Epithelial cell of proximal tubule (primary cell): ENCODE results near the gene GNL1. TPM values are rescaled to one million over a fixed set of nuclear protein-coding genes. Genes with fewer than 3 reads are reported as not detected.

ENCODE experiments used
- DNase-seq: peaks from one replicate; pipeline ENCODE4 v3.0.0-alpha.2; 2011; ENCODE audit warnings: low read depth
- H3K4me3 ChIP-seq: 2 replicates; pipeline ENCODE4 v1.5.1; 2011; ENCODE audit warnings: low read depth, mild to moderate bottlenecking, low read length
- CTCF ChIP-seq: conservative IDR thresholded peaks from 2 replicates; pipeline ENCODE4 v1.5.1; 2012; ENCODE audit warnings: low read depth, mild to moderate bottlenecking, low read length
- total RNA-seq: library from RNA; depleted of rRNA; stranded (reverse); fragments of >200 nt; gene quantifications from 2 replicates; pipeline ENCODE4 v1.2.3, GENCODE V29; 2015

GNL1 gene
- total RNA-seq, 1 donor from 2014 or later = 46.1 TPM

DNA sequence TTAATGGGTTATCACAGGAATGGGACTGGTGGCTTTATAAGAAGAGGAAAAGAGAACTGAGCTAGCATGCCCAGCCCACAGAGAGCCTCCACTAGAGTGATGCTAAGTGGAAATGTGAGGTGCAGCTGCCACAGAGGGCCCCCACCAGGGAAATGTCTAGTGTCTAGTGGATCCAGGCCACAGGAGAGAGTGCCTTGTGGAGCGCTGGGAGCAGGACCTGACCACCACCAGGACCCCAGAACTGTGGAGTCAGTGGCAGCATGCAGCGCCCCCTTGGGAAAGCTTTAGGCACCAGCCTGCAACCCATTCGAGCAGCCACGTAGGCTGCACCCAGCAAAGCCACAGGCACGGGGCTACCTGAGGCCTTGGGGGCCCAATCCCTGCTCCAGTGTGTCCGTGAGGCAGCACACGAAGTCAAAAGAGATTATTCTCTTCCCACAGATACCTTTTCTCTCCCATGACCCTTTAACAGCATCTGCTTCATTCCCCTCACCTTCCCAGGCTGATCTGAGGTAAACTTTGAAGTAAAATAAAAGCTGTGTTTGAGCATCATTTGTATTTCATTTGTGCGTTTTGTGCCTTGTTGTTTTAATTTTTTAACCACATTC is 62.5 kb downstream of the GNL1 start:
- DNase-seq = no peak
- TF ChIP-seq CTCF = peak; percentile 29
- no peak overlapping the region for H3K4me3 ChIP-seq

- DNase-seq = no peak
- no peak for TF ChIP-seq CTCF
- no peak overlapping the region for H3K4me3 ChIP-seq
These were observed 64.0 kb downstream of the GNL1 start for GRCh38 chr6:30491991-30492952.

Other genes with a start within 250 kb of the GNL1 start
- 9.8 and 14.2 TPM in 2 replicates for gene TRIM39, start 229.6 kb downstream of the GNL1 start, total RNA-seq
- gene RPP21, start 211.3 kb downstream of the GNL1 start, total RNA-seq = 85.1 and 99.0 TPM in 2 replicates
- gene HLA-E, start 67.0 kb downstream of the GNL1 start, total RNA-seq = 56.9 and 93.3 TPM in 2 replicates
- gene PRR3, start 806 bp upstream of the GNL1 start, total RNA-seq = 4.6 and 5.2 TPM in 2 replicates
- 49.0 and 70.5 TPM in 2 replicates for gene ABCF1, start 15.0 kb upstream of the GNL1 start, total RNA-seq
- 19.6 and 25.8 TPM in 2 replicates for gene PPP1R10, start 60.8 kb upstream of the GNL1 start, total RNA-seq
- 65.8 and 87.4 TPM in 2 replicates for gene MRPS18B, start 61.4 kb upstream of the GNL1 start, total RNA-seq
- gene ATAT1, start 70.4 kb upstream of the GNL1 start, total RNA-seq = 6.2 and 8.9 TPM in 2 replicates
- 4.6 and 10.5 TPM in 2 replicates for gene C6orf136, start 90.6 kb upstream of the GNL1 start, total RNA-seq
- gene DHX16, start 116.5 kb upstream of the GNL1 start, total RNA-seq = 41.5 and 52.0 TPM in 2 replicates
- 66.5 and 77.3 TPM in 2 replicates for gene PPP1R18, start 130.2 kb upstream of the GNL1 start, total RNA-seq
- 20.4 and 22.5 TPM in 2 replicates for gene NRM, start 134.5 kb upstream of the GNL1 start, total RNA-seq
- 11.4 and 20.7 TPM in 2 replicates for gene MDC1, start 160.8 kb upstream of the GNL1 start, total RNA-seq
- gene TUBB, start 163.9 kb upstream of the GNL1 start, total RNA-seq = 1,157 and 1,940 TPM in 2 replicates
- 91.7 and 100 TPM in 2 replicates for gene FLOT1, start 186.2 kb upstream of the GNL1 start, total RNA-seq
- 336 and 354 TPM in 2 replicates for gene IER3, start 188.1 kb upstream of the GNL1 start, total RNA-seq